ENCODE data around the gene CDKL4.

The CDKL4 gene

GRCh38 chr2:39243469-39244123 lies at the start of gene CDKL4:
Gene CDKL4 (minus strand): TSS chr2:39243970.
- Histone ChIP-seq H3K27me3 (no peaks in the 10 kb centered on the region), H3K4me3 (no peak within 1 kb of the TSS), H3K27ac (no peak within 1 kb of the TSS), H3K36me3 (peaks cover 2% of the 10 kb centered on the region; the same call in 1 of the 2 replicates), H4K20me1 (no peaks in the 10 kb centered on the region), H3K9me3 (peaks cover 22% of the 10 kb centered on the region), H3K9ac (no peak within 1 kb of the TSS), H3K4me1 (no peaks in the 10 kb centered on the region), H3K4me2 (no peak within 1 kb of the TSS)
- TF ChIP-seq Cebpa-rat (IDR thresholded peaks at IDR 0.05): no peak

- Histone ChIP-seq H4K20me1 (no peaks in the 10 kb centered on the region), H3K27me3 (no peaks in the 10 kb centered on the region)
Observed at GRCh38 chr2:39290433-39290832, 46.7 kb upstream of the CDKL4 start.

GRCh38 chr2:39289609-39290008 lies 45.8 kb upstream of the CDKL4 start:
- Histone ChIP-seq H3K36me3 (peaks cover 43% of the 10 kb centered on the region), H3K4me3 (no peak overlapping the region), H3K4me2 (no peak overlapping the region), H3K4me1 (no peaks in the 10 kb centered on the region), H3K9me3 (no peaks in the 10 kb centered on the region), H4K20me1 (no peaks in the 10 kb centered on the region), H3K9ac (no peak overlapping the region), H3K27ac (no peak overlapping the region), H3K27me3 (no peaks in the 10 kb centered on the region)
- TF ChIP-seq Cebpa-rat (IDR thresholded peaks at IDR 0.05): no peak

More at GRCh38 chr2:39290433-39290832, 46.7 kb upstream of the CDKL4 start:
- Histone ChIP-seq H3K27ac (no peak overlapping the region), H3K4me1 (no peaks in the 10 kb centered on the region), H3K4me2 (no peak overlapping the region), H3K36me3 (peaks cover 39% of the 10 kb centered on the region), H3K9ac (no peak overlapping the region), H3K4me3 (no peak overlapping the region), H3K9me3 (no peaks in the 10 kb centered on the region)
- no peak for TF ChIP-seq Cebpa-rat (IDR thresholded peaks at IDR 0.05)

- no peak overlapping the region for H3K4me3 ChIP-seq
- H3K36me3 ChIP-seq: peaks cover 43% of the 10 kb centered on the region
Observed at GRCh38 chr2:39283561-39283960, 39.8 kb upstream of the CDKL4 start.

GRCh38 chr2:39281391-39281790 lies 37.6 kb upstream of the CDKL4 start:
- Histone ChIP-seq H3K27me3 (no peaks in the 10 kb centered on the region), H3K36me3 (peaks cover 51% of the 10 kb centered on the region), H3K27ac (no peak overlapping the region), H4K20me1 (no peaks in the 10 kb centered on the region), H3K4me1 (no peaks in the 10 kb centered on the region), H3K4me3 (no peak overlapping the region), H3K4me2 (no peak overlapping the region), H3K9me3 (no peaks in the 10 kb centered on the region), H3K9ac (no peak overlapping the region)
- no peak for TF ChIP-seq Cebpa-rat (IDR thresholded peaks at IDR 0.05)

More at GRCh38 chr2:39283561-39283960, 39.8 kb upstream of the CDKL4 start:
- TF ChIP-seq Cebpa-rat (IDR thresholded peaks at IDR 0.05): no peak
- no peak overlapping the region for H3K27ac ChIP-seq
- no peaks in the 10 kb centered on the region for H3K4me1 ChIP-seq
- no peak overlapping the region for H3K4me2 ChIP-seq
- H4K20me1 ChIP-seq: no peaks in the 10 kb centered on the region
- no peaks in the 10 kb centered on the region for H3K9me3 ChIP-seq
- no peak overlapping the region for H3K9ac ChIP-seq
- H3K27me3 ChIP-seq: no peaks in the 10 kb centered on the region

GRCh38 chr2:39275016-39275415 lies 31.2 kb upstream of the CDKL4 start:
- Histone ChIP-seq H3K36me3 (peaks cover 54% of the 10 kb centered on the region), H3K9me3 (no peaks in the 10 kb centered on the region), H3K27me3 (no peaks in the 10 kb centered on the region), H3K4me1 (no peaks in the 10 kb centered on the region), H3K27ac (no peak overlapping the region), H3K4me3 (no peak overlapping the region), H3K9ac (no peak overlapping the region), H4K20me1 (no peaks in the 10 kb centered on the region), H3K4me2 (no peak overlapping the region)
- TF ChIP-seq Cebpa-rat (IDR thresholded peaks at IDR 0.05): no peak

- TF ChIP-seq Cebpa-rat (IDR thresholded peaks at IDR 0.05): no peak
- Histone ChIP-seq H3K9me3 (no peaks in the 10 kb centered on the region), H3K4me2 (no peak overlapping the region), H3K27me3 (no peaks in the 10 kb centered on the region), H3K9ac (no peak overlapping the region), H3K27ac (no peak overlapping the region), H4K20me1 (no peaks in the 10 kb centered on the region), H3K4me3 (no peak overlapping the region), H3K4me1 (peaks cover 8% of the 10 kb centered on the region; the same call in 1 of the 2 replicates), H3K36me3 (peaks cover 15% of the 10 kb centered on the region; the same call in 1 of the 2 replicates)
Observed at GRCh38 chr2:39269941-39270340, 26.2 kb upstream of the CDKL4 start.

- no peaks in the 10 kb centered on the region for H3K9me3 ChIP-seq
- H3K27me3 ChIP-seq: no peaks in the 10 kb centered on the region
- H3K27ac ChIP-seq: no peak overlapping the region
- no peak overlapping the region for H3K9ac ChIP-seq
- no peak for TF ChIP-seq Cebpa-rat (IDR thresholded peaks at IDR 0.05)
- H3K4me2 ChIP-seq: no peak overlapping the region
- H3K36me3 ChIP-seq: peaks cover 22% of the 10 kb centered on the region; the same call in 1 of the 2 replicates
- H4K20me1 ChIP-seq: no peaks in the 10 kb centered on the region
- H3K4me1 ChIP-seq: peaks cover 8% of the 10 kb centered on the region; the same call in 1 of the 2 replicates
- no peak overlapping the region for H3K4me3 ChIP-seq
Observed at GRCh38 chr2:39266916-39267434, 23.2 kb upstream of the CDKL4 start.

- Histone ChIP-seq H3K36me3 (peaks cover 19% of the 10 kb centered on the region; the same call in 1 of the 2 replicates), H3K9ac (no peak overlapping the region), H3K4me3 (no peak overlapping the region), H3K9me3 (no peaks in the 10 kb centered on the region), H3K4me2 (no peak overlapping the region), H4K20me1 (no peaks in the 10 kb centered on the region), H3K4me1 (peaks cover 8% of the 10 kb centered on the region; the same call in 1 of the 2 replicates), H3K27ac (no peak overlapping the region), H3K27me3 (no peaks in the 10 kb centered on the region)
- TF ChIP-seq Cebpa-rat (IDR thresholded peaks at IDR 0.05): no peak
Observed at GRCh38 chr2:39266139-39266805, 22.5 kb upstream of the CDKL4 start.

- Histone ChIP-seq H3K4me1 (peaks cover 8% of the 10 kb centered on the region; the same call in 1 of the 2 replicates), H3K9me3 (no peaks in the 10 kb centered on the region), H4K20me1 (no peaks in the 10 kb centered on the region), H3K36me3 (peaks cover 24% of the 10 kb centered on the region), H3K27ac (no peak overlapping the region), H3K27me3 (no peaks in the 10 kb centered on the region), H3K9ac (no peak overlapping the region), H3K4me3 (no peak overlapping the region), H3K4me2 (no peak overlapping the region)
- no peak for TF ChIP-seq Cebpa-rat (IDR thresholded peaks at IDR 0.05)
Observed at GRCh38 chr2:39265315-39265714, 21.5 kb upstream of the CDKL4 start.

Measured in BLaER1 (cell line).